Right lobe of liver (tissue), 4 donors: ENCODE results near the gene MADCAM1.

ENCODE experiments used
- POLR2A ChIP-seq: fragments of 450-650 bp; IDR thresholded peaks from one replicate; pipeline ENCODE4 v1.6.1; 2017; ENCODE audit warnings: antibody characterized with exemption, mild to moderate bottlenecking
- TF ChIP-seq, protein P1 (sequence below), 4 donors: fragments of 200-600 bp in 3 of 4; fragments of 450-650 bp in 1 of 4; IDR thresholded peaks; one replicate each; pipeline versions ENCODE4 v1.5.1 to v1.8.0; 2016 to 2022; ENCODE audit warnings: antibody characterized with exemption in 4 of 4, mild to moderate bottlenecking in 2 of 4
- donor health status: DM: no; HTN: no; CAD: no.
- donor health status: DM: no; HTN: no; CAD: no.
- donor health status: DM: no; HTN: yes; CAD: no.

DNA sequence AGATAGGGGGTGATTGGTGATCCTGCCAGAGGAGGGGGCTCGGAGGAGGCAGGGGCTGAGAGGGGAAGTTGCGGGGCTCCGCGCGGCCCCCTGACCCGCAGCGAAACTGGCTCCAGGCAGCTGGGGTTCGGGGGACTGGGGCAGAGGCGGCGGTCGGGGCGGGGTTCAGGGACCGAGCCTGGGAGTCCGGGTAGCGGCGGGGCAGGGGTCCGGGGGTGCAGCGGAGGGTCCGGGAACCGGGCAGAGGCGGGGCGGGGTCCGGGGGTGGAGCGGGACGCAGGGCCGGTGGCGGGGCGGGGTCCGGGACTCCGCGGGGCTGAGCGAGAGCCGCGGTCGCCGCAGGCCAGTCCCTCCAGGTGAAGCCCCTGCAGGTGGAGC, 1.2 kb downstream of the MADCAM1 start:
- TF ChIP-seq, protein P1, sequence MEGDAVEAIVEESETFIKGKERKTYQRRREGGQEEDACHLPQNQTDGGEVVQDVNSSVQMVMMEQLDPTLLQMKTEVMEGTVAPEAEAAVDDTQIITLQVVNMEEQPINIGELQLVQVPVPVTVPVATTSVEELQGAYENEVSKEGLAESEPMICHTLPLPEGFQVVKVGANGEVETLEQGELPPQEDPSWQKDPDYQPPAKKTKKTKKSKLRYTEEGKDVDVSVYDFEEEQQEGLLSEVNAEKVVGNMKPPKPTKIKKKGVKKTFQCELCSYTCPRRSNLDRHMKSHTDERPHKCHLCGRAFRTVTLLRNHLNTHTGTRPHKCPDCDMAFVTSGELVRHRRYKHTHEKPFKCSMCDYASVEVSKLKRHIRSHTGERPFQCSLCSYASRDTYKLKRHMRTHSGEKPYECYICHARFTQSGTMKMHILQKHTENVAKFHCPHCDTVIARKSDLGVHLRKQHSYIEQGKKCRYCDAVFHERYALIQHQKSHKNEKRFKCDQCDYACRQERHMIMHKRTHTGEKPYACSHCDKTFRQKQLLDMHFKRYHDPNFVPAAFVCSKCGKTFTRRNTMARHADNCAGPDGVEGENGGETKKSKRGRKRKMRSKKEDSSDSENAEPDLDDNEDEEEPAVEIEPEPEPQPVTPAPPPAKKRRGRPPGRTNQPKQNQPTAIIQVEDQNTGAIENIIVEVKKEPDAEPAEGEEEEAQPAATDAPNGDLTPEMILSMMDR (IDR thresholded peaks at IDR 0.05) = no peak
- TF ChIP-seq POLR2A = no peak
